Measurements from ENCODE around the gene OR1J2.
A peak's percentile ranks its signal among the peaks of the same experiment; 100 is the strongest.
"Not testable (repeated sequence)": the region's sequence is repeated elsewhere in the genome, so short reads cannot be mapped to it uniquely, and the experiment has no call there.

OR1J2 gene, protein sequence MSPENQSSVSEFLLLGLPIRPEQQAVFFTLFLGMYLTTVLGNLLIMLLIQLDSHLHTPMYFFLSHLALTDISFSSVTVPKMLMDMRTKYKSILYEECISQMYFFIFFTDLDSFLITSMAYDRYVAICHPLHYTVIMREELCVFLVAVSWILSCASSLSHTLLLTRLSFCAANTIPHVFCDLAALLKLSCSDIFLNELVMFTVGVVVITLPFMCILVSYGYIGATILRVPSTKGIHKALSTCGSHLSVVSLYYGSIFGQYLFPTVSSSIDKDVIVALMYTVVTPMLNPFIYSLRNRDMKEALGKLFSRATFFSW

DNA sequence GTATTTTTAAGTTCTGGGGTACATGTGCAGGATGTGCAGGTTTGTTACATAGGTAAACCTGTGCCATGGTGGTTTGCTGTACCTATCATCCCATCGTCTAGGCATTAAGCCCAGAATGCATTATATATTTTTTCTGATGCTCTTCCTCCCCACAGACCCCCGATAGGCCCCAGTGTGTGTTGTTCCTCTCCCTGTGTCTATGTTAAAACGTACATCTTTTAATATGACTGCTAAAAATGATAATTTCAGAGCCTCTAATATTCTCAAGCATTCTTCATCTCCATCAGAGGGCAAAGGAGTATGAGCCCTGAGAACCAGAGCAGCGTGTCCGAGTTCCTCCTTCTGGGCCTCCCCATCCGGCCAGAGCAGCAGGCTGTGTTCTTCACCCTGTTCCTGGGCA is at the start of gene OR1J2:
Gene OR1J2 (plus strand): TSS at position 301 of the 400 bp plus-strand sequence. CDS start 0 bp downstream, at position 301.
- DNase-seq, result no peak

DNA sequence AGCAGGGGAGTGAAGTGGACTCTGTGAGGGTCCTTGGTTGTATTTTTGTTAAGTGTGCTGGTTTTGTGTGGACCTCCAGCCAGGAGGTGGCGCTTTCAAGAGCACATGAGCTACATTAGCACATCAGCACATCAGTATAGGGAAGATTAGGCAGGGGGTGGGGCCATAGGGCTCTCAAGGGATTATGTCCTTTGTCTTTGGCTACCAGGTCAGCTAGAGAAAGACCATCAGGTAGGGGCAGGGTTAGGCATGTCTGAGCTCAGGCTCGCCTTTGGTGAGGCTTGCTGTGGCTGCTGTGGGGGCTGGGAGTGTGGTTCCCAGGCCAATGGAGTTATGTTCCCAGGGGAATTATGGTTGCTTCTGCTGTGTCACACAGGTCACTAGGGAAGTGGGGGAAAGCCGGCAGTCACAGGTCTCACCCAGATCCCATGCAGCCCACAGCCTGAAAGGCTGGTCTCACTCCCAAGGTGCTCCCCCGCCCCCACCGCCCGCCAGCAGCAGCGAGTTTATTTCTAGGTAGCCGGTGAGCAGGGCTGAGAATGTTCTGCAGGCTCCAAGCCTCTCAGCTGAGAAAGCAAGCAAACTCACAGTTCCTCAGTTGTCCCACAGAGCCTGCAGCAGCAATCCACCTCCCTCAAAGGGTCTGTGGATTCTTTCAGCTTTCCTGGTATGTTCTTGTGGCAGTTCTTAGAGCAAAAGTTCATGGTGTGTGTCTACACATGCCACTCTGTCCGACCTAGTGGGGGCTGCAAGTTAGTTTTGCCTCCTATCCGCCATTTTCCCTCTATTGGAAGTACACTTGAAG is 46.6 kb upstream of the OR1J2 start:
- peak; percentile 23 for DNase-seq

DNA sequence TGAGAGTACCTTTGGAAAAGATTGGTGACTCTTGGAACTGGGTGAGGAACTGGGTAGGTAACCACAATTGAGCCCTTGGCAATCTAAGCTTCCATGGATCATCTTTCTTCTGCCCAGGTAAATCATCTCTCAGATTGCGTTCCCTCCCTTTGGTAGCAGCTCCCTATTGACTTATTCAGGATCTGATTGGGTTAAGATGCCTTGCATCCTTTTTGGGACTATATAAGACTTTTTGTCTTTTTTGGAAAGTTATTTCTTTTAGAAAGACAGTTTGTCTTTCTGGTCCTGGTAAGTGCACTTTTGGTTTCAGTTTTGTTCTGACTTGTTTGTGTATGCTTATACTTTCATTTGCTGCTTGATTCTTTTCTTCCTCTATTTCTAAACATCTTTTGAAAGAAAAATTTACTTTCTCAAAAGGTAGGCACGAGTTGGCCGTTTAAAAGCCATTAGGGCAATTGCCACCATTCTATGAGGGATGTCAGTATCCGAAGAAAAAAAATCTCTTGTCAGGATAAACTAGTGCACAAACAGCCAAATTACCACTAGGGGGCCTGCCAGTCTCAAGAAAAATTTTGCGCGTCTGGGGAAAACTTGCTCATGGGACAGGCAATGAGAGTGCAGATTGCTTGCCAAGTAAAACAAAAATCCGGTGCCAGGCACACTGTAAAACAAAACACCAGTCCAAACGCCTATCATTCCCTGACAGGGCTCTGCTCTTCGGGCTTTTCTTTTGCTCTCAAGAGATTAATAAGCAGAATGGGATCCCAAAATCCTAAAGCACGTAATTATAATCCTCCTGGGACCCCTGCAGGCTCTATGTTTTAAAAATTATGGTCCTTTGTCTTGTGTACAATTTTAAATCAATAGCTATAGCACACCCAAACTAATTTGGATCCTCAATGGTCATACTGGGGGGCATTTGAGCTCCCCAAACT is 45.7 kb upstream of the OR1J2 start:
- DNase-seq, result peak; percentile 15

DNA sequence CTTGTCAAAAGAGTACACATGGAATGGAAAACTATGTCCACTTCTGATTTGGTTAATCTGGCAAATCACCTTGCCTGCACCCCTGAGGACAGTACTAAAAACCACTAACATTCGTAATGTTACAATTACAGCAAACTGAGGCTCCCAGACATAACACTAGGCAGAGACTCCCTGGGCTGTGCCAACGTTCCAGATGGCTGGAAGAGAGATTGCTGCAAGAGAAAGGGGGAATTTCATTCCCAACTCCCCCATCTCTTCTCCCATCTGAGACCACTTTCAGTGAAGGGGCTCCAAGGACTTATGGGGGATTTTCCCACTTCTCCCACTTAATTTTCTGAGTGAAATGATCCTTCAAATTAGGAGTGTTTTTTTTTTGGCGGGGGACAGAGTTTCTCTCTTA is 44.1 kb upstream of the OR1J2 start:
- no peak for DNase-seq

DNA sequence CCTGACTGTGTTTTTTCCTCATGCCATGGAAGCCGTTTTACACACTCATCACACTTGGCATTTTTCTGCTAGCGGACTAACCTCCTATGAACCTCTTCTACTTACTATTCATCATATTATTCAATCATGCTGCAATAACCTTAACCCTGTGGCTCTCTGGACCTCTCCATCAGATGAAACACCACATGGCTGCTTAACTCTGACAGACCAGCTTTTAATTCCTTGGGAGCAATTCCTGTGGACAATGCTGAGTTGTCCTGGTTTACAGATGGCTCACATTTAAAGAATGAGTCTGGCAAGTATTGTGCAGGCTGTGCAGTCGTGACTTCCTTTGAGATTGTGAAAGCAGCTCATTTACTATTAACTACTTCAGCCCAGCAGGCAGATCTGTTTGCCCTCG is 41.9 kb upstream of the OR1J2 start:
- DNase-seq, result no peak

DNA sequence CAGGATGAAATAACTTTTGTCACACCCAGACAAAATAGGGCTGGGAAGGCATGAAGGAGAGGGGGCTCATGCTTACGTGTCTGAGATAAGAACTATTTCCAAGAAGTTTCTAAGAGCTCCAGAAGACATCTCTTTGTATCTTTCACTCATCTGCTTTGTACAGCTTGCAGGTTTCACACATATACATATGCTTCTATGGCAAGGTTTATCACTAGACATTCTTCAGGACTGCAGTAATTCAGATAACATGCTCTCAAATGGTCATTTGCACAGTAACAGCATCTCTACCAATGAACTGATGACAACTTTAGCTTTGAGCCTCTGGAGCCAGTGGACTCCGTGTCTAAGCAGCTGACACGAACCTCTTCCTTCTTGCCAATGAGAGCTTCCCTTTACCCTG is 36.0 kb upstream of the OR1J2 start:
- DNase-seq, result no peak

DNA sequence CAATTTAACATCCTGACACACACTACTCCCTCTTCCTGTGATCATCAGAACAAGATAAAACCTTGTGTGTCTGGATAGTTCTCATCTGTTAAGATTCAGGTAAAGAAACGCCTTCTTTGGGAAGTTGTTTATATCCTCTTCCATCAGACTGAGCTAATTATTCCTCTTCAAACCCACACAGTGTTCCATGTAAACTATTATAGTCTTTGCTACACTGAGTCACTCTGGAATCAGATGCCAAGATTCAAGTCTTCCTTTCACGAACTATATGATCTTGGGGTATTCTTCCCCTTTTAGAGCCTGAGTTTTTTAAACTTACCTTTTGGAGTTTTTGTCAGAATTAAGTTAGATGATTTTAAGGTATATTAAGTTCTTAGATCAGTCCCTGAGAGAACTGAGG is 34.9 kb upstream of the OR1J2 start:
- no peak for DNase-seq

DNA sequence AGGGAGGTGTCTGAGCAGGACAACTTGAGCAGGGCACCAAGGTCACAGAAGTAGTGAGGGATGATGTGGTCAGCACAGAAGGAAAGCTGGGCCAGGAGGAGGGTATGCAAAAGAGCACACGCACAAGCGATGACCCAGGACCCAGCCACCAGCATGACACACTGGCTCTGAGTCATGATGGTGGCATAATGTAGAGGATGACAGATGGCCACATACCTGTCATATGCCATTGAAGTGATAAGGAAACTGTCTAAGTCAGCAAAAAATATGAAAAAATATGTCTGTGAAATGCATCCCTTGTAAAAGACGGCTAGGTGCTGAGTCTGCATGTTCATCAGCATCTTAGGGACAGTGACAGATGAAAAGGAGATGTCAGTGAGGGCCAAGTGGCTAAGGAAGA is 33.3 kb upstream of the OR1J2 start:
- DNase-seq, result no peak

DNA sequence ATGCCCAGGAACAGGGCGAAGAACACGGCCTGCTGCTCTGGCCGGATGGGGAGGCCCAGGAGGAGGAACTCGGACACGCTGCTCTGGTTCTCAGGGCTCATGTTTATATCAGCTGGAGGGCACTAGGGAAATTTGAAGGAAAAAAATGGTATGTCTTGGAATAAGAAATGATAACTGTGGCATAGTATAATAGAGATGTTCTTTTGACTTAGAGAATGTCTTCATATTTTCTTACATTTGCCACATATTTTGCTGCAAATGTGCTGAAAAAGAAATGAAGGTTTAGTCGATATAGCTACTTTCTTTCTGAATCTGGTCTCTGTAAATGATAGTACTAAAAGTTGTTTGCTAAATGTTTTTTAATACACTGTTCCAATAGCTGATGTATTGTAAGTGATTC is 32.8 kb upstream of the OR1J2 start, which contains the start of gene OR1J1:
Gene OR1J1 (minus strand): TSS at position 101 of the 400 bp plus-strand sequence. CDS start 0 bp downstream, at position 101.
- no peak for DNase-seq

DNA sequence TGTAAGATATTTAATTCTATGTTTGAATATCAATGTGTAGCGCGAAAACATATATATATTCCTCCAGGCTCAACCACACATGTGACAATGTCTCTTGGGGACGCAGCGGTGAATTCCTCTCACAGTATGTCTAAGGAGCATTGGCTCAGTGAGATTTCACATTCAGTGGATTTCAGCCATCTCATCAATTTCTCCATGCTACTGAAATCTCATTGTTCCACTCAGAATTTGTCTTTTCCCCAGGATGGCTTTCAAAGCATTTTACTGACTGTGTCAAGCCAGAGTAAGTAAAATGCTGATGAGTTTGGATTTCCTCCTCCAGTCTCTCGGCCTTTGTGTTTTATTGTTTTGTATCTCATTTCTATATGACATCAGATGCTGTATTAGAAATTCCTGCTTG is 31.5 kb upstream of the OR1J2 start:
- DNase-seq, result no peak

DNA sequence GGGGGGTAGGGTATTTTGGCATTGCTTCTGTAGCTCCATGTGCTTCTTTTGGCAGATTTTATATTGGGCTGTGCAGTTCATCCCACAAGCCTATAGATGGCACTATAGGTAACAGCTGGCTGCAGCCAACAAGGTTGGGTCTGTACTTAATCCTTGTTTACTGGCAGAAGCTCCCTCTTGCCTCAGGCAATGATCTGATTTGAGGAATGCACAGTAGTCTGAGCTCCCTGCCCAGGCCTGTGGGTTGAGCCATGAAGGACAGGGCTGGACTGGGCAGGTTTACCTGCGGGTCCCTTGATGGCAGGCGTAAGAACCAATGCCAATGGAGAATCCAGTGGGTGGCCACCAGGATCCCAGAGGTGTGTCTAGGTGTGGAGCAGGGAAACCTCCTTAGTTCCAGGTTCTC is 11.7 kb upstream of the OR1J2 start:
- no peak for DNase-seq

DNA sequence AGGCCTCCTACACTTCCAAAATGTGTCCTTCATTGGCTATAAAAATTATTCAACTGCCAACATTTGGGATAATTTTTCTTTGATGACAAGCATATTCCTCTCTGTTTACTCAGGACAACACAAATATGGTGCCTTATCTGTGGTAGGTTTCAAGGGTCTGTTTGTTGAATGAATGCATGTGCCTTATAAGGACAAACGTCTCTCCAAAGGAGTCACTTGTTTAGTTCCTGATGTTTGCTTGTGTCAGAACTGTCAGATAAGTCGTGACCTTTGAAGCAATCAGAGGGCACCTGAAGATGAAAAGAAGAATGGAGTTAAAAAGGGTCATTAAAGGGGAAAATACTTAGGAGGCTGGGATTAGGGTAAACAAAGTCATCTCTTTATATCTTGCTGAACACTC is 3.6 kb upstream of the OR1J2 start:
- no peak for DNase-seq

DNA sequence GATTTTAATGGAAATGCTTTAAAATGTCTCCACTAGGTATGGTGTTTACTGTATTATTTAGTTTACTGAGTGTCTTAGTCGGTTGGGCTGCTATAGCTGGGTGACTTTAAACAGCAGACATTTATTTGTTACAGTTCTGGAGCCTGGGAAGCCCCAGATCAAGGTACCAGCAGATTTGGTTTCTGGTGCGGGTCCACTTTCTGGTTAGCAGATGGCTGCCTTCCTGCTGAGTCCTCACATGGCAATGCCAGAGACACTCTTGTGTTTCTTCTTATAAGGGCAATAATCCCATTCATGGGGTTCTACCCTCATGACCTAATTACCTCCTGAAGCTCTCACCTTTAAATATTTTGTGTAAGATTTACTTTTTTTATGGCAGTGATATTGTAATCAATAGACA is 7.6 kb downstream of the OR1J2 start:
- DNase-seq, result no peak

DNA sequence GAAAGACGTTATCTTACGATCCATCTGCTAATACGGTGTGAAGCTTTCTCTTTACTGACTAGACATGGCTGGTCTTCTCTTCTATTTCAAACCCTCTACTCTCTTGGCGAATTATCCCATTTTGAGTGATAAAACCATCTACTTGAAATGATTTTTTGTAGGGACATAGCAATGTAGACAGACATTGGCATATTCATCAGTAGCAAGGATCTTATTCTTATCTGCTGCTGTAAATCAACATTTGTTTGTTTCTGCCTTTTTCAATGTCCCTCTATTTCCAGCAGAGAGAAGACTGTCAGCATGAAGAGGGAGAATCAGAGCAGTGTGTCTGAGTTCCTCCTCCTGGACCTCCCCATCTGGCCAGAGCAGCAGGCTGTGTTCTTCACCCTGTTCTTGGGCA is 8.2 kb downstream of the OR1J2 start, which contains the start of gene OR1J4:
Gene OR1J4 (plus strand): TSS at position 301 of the 400 bp plus-strand sequence. CDS start 0 bp downstream, at position 301.
- no peak for DNase-seq

DNA sequence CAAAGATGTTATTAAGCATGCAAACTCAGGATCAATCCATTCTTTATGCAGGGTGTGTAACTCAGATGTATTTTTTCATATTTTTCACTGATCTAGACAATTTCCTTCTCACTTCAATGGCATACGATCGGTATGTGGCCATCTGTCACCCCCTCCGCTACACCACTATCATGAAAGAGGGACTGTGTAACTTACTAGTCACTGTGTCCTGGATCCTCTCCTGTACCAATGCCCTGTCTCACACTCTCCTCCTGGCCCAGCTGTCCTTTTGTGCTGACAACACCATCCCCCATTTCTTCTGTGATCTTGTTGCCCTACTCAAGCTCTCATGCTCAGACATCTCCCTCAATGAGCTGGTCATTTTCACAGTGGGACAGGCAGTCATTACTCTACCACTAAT is 8.8 kb downstream of the OR1J2 start:
- DNase-seq, result no peak

DNA sequence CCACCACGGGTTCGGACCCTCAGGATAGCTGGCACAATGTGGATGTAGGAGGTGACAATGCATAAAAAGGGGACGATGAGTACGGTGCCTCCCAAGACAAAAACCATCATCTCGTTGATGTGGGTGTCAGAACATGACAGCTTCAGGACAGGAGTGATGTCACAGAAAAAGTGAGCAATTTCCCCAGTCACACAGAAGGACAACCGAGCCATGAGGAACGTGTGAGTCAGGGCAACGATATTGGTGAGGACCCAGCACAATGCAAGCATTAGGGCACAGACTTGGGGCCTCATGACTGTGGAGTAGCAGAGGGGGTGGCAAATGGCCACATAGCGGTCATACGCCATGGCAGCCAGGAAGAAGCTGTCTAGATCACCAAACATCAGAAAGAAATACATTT is 16.0 kb downstream of the OR1J2 start:
- no peak for DNase-seq

DNA sequence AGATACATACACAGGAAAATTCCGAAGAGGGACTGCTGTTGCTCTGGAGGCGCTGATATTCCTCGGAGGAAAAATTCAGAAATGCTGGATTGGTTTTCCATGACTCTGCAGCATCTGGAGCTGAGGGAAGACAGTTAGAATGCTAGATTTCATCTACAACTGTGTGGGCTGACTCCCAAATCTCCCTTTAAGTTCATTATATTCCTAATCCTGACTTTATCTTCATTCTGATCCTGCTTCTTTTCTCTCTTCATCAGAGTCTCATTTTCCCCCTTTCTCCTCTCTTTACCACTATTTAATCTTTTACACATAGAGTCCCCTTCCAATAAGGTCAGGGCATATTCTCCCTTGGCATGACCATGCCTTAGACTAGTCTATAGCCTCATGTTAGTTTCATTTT is 16.6 kb downstream of the OR1J2 start, which contains the start of gene OR1N1:
Gene OR1N1 (minus strand): TSS at position 101 of the 400 bp plus-strand sequence. CDS start 0 bp downstream, at position 101.
- no peak for DNase-seq

DNA sequence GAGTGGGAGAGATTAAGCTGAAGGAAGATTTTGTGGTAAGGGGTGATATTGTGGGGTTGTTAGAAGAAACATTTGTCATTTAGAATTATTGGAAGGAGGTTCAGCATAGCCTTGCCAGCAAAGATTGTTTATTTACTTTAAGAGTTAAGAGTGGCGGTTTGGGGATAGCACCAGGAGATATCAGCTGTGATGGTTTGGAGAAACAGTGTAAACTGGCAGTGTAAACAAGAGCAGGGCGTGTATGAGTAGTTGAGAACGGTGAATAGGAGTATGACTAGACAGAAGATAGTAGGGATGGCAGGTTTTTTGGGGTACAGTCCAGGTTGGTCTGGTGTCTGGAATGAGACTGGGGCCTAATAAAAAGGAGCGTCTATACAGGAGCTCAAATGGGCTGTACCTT is 20.6 kb downstream of the OR1J2 start:
- DNase-seq, result not testable (repeated sequence)

DNA sequence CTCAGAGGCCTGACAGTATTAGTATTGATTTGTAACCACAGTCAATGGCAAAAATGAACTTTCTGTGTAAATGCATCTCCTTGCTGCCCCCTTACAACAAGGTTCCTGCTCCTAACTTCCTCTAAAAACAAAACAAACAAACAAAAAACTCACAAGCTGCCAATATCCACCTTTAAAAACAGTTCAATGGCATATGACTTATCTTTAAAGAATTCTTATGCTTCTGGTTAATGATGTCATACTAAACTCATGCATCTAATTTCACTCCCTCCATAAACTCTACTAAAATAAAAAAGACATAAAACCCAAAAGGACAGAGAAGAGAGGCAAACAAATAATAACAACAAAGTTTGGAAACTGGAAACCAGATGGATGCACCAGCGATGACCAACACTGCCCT is 25.5 kb downstream of the OR1J2 start:
- DNase-seq, result no peak

DNA sequence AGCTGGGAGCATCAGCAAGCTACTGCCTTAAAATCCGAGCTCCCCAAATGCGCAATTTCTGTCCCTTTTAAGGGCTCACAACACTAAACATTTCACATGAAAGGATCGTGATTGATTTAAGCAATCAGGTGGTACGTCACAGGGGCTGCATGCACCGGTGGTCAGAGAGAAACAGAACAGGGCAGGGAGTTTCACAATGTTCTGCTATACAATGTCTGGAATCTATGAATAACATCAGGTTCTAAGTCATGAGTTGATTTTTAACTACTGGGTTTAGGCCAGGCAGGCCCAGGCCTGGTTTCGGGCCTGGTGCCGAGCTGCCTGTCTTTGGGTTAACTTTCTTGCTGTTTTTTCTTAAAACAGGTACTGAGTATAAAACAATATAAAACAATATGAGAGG is 26.5 kb downstream of the OR1J2 start:
- not testable (repeated sequence) for DNase-seq

DNA sequence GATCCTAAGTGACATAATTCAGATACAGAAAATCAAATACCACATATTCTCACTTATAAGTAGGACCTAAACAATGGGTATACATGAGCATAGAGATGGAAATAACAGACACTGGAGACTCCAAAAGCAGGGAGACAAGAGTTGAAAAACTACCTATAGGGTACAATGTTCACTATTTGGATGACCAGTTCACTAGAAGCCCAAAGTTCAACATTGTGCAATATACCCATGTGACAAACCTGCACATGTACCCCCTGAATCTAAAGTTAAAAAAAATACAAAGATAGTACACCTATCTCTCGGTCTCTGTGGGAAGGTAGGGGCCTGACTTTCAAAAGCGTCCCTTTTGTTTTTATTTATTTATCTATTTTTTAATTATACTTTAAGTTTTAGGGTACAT is 28.2 kb downstream of the OR1J2 start:
- DNase-seq, result no peak

DNA sequence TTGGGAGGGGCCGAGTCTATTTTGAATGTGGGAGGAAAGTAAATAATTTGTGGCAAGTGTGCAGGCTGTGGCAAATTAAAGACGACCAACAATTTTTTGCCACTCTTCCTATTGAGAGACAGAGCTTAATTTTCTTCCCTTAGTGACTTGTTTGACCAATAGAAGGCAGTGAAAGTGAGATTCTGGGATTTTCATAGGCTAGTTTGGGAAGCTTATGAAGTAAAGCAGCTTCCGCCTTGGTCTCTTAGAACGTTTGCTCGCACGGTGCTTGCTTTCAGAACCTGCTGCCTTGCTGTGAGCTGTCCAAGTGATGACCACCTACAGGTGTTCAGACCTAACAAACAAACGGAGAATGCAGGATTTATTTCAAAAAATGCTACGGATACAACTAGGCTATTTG is 35.6 kb downstream of the OR1J2 start:
- no peak for DNase-seq

DNA sequence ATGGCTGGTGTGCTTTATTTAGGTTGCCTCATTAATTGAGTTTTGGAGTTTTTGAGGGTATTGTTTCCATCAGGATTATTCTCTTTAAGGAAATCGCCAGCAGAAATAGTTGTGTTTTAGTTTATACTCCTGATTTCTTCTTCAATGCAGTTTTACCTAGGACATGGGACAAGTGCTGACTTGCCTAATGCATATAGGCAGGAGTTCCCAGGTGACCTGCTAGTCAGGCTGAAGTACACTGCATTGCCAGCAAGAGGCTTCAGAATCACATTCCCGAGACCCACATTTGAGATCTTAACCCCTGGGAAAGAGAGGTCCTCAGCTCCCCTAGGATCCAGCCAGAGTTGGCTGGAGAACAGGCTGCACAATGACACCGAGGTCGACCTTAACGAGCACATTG is 40.8 kb downstream of the OR1J2 start:
- no peak for DNase-seq
